NCI-H1436 (cell line): ENCODE results near the gene DAZAP1.

Source experiments
- DNase-seq: peaks from one replicate; lab custom pipeline; 2025; lab: John Stamatoyannopoulos, UW

DAZAP1 gene

DNA sequence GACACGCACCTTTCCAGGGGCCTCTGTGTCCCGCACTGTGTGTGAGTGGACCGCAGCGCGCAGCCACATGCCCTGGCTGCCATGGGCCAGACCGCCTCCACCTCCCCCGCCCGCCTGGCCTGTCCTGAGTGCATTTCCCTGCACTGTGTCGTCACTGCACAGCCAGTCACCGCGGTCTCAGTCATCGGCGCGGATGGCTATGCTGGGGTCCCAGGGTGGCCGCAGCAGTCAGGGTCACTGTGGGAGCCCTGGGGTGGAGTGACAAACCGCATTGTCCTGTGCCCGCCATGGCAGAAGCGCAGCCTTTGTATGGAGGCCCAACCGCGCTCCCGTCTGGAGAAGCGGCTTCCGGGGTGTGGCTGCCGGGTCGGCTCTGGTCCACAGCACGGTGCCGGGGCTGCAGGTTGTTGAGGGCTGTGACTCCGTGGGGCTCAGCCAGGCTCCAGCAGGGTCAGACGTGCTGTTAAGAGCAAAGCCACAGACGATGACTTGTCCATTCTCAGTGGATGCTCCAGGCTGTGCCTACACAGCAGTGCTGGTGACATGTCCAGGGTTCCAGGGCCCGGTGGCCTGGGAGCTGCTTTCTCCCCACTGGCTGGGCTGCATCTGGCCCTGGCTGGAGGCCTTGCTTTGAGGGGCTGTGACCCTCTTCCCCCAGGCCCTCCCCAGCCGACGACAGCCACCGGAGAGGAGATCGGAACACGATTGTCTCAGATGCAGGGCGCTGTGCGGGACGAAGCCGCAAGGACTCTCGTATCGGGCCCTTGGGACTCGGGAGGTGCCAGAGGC is 30.0 kb upstream of the DAZAP1 start:
- no peak for DNase-seq

GRCh38 chr19:1377965-1378785 is 29.2 kb upstream of the DAZAP1 start:
- DNase-seq: no peak

GRCh38 chr19:1379126-1379905 is 28.1 kb upstream of the DAZAP1 start:
- DNase-seq: no peak

DNA sequence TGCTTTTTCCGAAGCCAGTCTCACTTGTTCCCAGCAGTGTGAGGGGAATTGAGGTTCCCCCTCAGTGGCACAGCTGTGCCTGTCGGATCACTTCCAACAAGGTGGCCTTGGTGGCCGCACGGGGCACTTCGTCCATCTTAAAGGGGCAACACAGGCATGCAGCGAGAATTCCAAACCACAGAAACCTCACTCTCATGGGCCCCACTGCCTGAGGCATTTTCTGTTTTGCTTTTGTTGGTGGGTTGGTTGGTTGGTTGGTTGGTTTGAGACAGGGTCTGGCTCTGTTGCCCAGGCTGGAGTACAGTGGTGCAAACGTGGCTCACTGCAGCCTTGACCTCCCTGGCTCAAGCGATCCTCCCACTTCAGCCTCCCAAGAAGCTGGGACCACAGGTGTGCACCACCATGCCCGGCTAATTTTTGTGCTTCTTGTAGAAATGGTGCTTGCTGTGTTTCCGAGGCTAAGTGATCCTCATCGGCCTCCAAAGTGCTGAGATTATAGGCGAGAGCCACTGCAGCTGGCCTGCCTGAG is 27.4 kb upstream of the DAZAP1 start:
- no peak for DNase-seq

- DNase-seq: no peak
These were observed 25.1 kb upstream of the DAZAP1 start for GRCh38 chr19:1382250-1382649.

DNA sequence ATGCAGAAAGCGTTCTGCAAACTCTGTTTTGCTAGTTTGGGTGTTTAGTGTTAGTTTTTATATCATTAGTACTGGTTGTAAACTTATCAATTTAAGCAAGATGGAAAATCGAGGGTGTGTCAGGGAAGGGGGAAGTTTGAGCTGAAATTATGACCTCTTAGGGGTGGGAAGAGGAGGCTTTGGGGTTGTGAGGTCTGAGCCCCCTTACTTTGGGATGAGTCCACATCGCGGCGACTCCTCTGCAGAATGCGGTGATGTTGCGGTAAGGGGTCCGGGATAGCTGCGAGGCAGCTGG is 24.4 kb upstream of the DAZAP1 start:
- no peak for DNase-seq

GRCh38 chr19:1383312-1384084 is 23.9 kb upstream of the DAZAP1 start, which contains the start of gene NDUFS7:
Gene NDUFS7, plus strand, starts transcription at chr19:1383907. Its CDS starts 20 bp downstream, at chr19:1383927.
- peak; percentile 89 for DNase-seq

DNA sequence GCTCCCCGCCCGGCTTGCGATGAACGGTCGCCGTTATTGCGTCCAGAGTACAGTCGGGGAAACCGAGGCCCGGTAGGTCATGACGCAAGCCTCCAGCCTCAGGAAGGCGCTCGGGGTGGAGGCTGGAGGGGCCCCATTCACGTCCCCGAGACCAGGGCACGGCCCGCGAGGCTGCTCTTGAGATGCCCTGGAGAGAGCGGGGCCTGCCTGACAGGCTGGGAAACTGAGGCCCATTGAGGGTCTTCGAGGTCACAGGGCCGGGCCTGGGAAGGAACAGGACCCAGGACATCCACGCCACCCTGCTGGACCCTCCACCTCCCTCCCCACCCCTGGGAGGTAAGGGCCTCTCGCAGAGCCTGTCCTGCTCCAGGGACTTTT is 23.3 kb upstream of the DAZAP1 start:
- DNase-seq: no peak

DNA sequence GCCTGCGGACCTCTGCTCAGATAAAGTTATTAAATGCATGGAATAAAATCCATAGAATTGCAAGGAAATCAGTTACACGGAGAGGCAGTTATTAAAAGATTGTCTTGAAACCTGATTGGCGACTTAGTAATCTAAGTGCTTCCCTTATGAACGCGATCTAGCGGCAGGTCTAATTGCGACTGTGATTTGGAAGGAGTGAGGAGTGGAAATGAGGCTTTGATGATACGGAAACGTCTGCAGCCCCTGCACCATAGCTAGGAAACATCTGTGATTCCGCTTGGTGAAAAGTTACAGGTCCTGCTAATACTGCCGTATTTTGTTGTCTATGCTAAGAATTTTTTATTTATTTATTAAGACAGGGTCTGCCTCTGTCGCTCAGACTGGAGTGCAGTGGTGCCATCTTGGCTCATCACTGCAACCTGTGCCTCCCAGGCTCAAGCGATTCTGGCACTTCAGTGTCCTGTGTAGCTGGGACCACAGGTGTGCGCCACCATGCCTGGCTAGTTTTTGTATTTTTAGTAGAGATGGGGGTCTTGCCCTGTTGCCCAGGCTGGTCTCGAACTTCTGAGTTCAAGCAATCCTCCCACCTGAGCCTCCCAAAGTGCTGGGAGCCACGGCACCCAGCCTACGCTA is 22.8 kb upstream of the DAZAP1 start:
- DNase-seq: no peak

DNA sequence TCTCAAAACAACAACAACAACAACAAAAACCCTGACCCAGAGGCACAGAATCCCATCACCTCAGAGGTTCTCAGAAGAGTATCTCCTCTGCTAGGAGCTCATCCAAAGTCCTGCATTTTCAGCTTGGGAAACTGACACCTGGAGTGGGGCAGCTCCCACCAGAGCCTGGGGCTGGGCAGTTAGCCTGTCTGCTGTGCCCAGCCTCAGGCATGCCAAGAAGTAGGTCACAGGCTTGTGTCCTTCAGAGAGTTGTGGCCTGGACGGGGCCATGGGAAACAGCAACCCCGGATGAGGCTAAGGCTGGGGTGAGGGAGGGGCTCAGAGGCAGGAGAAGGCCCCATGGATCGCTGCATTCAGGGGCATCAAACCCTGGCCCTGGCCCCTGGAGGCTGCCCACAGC is 21.6 kb upstream of the DAZAP1 start:
- no peak for DNase-seq

DNA sequence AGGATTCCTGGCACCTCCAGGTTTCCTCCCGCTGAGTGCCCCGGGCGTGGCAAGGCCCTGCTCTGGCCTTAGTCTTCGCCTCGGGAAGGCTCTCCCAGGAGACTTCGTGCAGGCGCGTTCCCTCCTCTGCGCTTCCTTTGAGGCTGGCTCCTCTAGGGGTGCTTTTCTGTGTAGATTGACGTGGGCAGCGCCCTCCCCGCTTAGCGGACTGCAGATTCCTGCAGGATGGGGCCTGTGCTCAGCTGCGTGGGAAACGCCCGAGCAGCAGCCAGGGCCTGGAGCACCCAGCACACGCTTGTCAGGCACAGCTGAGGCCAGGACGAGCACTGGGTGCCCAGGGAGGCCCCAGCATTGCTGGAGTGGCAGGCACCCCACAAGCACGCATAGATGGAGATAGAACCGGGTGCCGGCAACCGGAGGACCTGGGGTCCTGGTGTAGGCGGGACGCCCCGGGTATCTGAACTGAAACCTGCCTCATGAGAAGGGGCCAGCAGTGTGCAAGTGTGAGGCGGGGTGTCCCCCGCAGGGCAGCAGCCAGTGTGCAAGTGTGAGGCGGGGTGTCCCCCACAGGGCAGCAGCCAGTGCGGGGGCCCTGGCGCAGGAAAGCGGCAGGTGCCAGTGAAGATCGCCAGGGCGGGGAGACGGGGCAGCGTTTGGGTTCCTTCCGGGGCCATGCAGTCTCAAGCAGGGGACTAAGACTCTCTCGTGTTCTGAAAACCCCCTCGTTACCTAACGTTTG is 20.3 kb upstream of the DAZAP1 start:
- no peak for DNase-seq

DNA sequence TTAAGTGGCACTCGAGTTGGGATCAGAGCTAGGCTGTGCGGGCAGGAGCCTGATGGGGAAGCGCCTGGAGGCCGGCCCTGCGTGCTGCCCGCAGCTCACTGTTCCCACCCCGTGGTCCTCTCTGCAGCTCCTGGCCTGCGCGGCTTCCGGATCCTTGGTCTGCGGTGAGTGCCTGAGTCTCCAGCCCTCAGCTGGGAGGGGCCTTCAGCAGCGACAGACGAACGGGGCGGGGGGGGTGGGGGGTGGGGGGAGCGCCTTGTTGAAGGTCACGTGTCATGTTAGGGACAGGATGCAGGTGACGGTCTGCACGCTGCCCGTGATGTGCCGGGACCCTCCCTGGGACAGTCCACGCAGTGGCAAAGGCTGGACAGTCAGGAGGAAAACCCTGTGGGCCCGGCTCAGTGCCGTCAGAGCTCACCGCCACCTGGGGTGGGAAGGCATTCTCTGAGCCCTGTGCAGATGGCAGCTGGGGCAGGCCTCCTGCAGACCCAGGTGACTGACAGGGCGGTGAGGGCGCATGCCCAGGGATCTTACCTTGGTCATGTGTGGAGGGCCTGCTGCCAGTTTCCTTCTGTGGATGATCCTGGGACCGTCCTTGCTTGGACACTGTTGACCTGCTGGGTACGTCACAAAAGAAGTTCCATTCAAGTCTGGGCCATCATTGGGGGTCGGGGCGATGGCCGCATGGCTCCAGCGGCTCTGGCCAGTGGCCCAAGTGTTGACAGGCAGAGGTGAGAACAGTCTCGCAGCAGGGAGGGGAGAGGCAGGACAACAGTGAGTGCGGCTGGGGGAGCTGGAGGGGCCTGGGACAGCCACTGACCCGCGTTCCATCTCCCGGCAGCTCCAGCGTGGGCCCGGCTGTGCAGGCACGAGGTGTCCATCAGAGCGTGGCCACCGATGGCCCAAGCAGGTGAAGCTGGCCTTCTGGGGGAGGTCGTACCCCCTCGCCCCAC is 19.4 kb upstream of the DAZAP1 start:
- no peak for DNase-seq

GRCh38 chr19:1388637-1389026 is 18.8 kb upstream of the DAZAP1 start:
- no peak for DNase-seq

DNA sequence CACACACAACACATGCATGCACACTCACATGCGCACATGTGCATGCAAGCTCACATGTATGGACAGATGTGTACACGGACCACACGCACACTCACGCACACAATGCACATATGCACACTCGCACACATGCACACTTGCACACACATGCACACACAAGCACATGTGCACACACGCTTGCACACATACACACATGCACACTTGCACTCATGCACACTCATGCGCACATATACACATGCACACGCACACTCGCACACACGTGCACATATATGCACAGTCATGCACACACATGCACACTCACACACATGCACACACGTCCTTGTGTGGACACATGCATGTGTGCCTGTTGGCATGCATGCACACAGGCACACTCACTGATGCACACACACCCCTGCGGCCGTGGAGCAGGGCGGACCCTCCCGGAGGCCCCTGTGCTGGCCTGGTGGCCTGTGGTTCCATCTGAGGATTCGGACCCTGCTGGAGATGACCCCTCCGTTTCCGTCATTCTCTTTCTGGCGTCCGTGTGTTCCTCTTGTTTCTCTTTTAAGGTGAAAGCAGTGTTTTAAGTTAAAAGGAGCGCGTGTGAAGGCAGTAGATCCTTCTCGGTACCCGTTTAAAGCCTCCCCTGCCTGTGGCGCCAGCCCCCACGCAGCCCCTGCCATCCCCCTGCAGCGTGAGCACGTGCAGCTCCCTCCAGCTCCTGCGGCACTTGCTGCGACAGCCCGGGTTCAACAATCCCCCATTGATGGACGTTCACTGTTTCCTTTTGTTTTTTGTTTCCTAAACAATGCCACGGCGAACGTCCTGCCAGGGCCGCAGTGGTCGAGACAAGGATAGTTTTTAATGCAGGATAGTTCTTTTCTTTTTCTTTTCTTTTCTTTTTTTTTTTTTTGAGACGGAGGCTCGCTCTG is 18.1 kb upstream of the DAZAP1 start:
- DNase-seq: no peak

DNA sequence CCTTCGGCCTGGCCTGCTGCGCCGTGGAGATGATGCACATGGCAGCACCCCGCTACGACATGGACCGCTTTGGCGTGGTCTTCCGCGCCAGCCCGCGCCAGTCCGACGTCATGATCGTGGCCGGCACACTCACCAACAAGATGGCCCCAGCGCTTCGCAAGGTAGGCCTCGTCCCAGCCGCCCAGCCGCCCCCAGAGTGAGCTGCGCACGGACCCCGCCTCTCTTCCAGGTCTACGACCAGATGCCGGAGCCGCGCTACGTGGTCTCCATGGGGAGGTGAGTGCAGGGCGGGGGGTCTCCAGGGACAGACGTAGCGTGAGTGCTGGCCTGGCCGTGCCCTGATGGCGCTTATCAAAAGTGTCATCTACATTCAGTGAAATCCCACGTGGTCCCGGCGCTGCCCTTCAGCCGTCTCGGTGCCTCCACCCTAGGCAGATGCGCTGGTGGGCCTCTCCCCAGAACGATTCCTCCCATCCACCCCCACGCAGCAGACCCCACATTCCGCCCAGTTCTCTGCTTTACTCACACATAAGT is 16.4 kb upstream of the DAZAP1 start:
- no peak for DNase-seq

DNA sequence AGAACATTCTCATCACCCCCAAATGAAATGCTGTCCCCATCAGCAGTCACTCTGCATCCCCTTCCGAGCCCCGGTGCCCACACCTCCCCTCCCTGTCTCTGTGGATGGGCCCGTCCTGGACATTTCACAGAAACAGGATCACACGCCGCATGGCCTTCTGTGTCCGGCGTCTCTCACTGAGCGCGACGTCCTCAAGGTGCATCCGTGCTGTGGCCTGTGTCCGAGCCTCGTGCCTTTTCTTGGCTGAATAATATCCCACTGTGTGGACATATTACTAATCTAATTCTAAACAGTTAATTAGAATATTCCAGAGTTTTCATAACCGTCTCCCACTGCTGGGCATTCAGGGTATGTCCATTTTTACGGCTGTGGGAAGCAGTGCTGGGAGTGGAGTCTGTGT is 15.0 kb upstream of the DAZAP1 start:
- no peak for DNase-seq

DNA sequence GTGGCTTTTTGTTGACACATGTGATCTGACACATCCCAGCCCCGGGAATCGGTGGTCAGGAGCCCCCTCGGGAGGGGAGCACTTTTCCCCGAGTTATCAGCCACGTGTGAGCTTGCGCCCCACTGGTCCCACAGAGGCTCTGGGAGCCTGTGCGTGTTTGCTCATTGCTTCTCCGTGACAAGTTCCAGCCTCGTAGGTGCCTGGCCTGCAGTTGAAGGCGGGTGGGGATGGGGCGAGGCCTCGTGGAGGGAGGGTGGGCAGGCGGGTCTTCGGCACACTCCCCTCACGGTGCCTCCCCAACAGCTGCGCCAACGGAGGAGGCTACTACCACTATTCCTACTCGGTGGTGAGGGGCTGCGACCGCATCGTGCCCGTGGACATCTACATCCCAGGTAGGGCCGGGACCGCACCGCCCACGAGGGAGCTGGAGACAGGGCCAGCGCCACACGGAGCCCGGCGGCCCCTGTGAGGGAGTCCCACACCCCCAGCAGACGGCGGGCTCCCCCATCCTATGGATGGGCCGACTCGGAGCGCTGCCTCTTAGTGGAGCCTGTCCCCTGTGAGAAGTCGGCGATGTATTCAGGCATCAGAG is 14.4 kb upstream of the DAZAP1 start:
- DNase-seq: no peak

DNA sequence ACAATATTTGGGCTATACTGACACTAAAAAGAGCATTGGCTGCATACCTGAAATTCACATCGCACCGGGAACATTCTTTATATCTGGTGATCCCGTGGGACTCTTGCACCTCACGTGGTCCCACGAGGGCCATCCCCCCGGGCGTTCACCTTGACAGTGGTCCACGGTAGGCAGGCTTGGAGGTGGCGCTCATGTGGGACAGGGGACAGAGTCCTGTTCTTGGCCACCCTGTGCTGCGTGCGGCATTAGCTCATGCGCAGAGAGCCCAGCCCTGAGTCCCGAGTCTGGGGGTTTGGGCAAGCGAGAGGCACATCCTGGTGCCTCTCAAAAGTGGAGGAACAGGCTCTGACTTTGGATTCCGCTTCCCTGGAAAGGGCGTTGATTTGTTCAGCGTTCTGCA is 13.5 kb upstream of the DAZAP1 start:
- DNase-seq: no peak
